Activated B cell treated with CpG ODN at 0.5 μM for 24 hours (primary cell): ENCODE results near the gene TMCO4. TPM values are rescaled to one million over a fixed set of nuclear protein-coding genes. Genes with fewer than 3 reads are reported as not detected.

Experiments
- ATAC-seq: fragments of 200-7000 bp; cut with Tn5 transposase; one replicate; pipeline ENCODE4 v1.10.0; 2021; ENCODE audit warnings: low read depth, mild to moderate bottlenecking, moderate library complexity
- CTCF ChIA-PET: fragments of 350-600 bp; sonication (Branson Sonifier 250); formaldehyde crosslinking; loops from one replicate; lab custom pipeline; 2021; ENCODE audit warnings: antibody characterized with exemption; lab: Charles Lee
- POLR2A ChIA-PET: fragments of 350-600 bp; sonication (Branson Sonifier 250); formaldehyde crosslinking; loops from one replicate; lab custom pipeline; 2021; ENCODE audit warnings: antibody characterized with exemption; lab: Charles Lee
- DNase-seq: peaks from one replicate; pipeline ENCODE4 v3.0.0; 2022
- H3K27ac Mint-ChIP-seq: one replicate; pipeline ENCODE4 v1.8.0; 2020; ENCODE audit warnings: mixed read lengths
- H3K27me3 Mint-ChIP-seq: one replicate; pipeline ENCODE4 v1.8.0; 2021; ENCODE audit warnings: mixed read lengths
- H3K36me3 Mint-ChIP-seq: one replicate; pipeline ENCODE4 v1.8.0; 2021; ENCODE audit warnings: low read depth, mixed read lengths
- H3K4me1 Mint-ChIP-seq: one replicate; pipeline ENCODE4 v1.8.0; 2021; ENCODE audit warnings: mixed read lengths
- H3K4me3 Mint-ChIP-seq: one replicate; pipeline ENCODE4 v1.8.0; 2020; ENCODE audit warnings: mild to moderate bottlenecking, mixed read lengths
- H3K9me3 Mint-ChIP-seq: one replicate; pipeline ENCODE4 v1.8.0; 2020; ENCODE audit warnings: mixed read lengths
- CTCF ChIP-seq: fragments of 200-600 bp; IDR thresholded peaks from one replicate; pipeline ENCODE4 v1.8.0; 2022; ENCODE audit warnings: antibody characterized with exemption, mild to moderate bottlenecking
- intact Hi-C: fragments of 100-400 bp; cut with micrococcal nuclease; formaldehyde crosslinking; loops from one replicate; pipeline ENCODE4 v1.15.1; 2024
- total RNA-seq: library from RNA; stranded (reverse); gene quantifications from 2 replicates; pipeline ENCODE4 v1.2.3, GENCODE V29; 2022

The TMCO4 gene
- total RNA-seq, 1 donor from 2014 or later, result 22.3 TPM

GRCh38 chr1:19743793-19744192 is 55.9 kb downstream of the TMCO4 start:
- no peak overlapping the region for H3K27ac Mint-ChIP-seq
- intact Hi-C loops, result no loop called here
- no peak for TF ChIP-seq CTCF

GRCh38 chr1:19743180-19743579 is 56.5 kb downstream of the TMCO4 start:
- H3K36me3 Mint-ChIP-seq, result peaks cover 80% of the 10 kb centered on the region
- H3K9me3 Mint-ChIP-seq, result no peaks in the 10 kb centered on the region
- DNase-seq (no peak), ATAC-seq (no peak)
- TF ChIP-seq CTCF, result no peak
- no peak overlapping the region for H3K4me3 Mint-ChIP-seq
- intact Hi-C loops, result no loop called here
- no peak overlapping the region for H3K27ac Mint-ChIP-seq
- ChIA-PET CTCF (no interaction called here), POLR2A (no interaction called here)
- H3K27me3 Mint-ChIP-seq, result no peaks in the 10 kb centered on the region
- no peaks in the 10 kb centered on the region for H3K4me1 Mint-ChIP-seq

More at GRCh38 chr1:19743793-19744192, 55.9 kb downstream of the TMCO4 start:
- no peak for ATAC-seq
- H3K4me1 Mint-ChIP-seq, result no peaks in the 10 kb centered on the region
- H3K36me3 Mint-ChIP-seq, result peaks cover 78% of the 10 kb centered on the region
- POLR2A ChIA-PET, result no interaction called here
- no peaks in the 10 kb centered on the region for H3K27me3 Mint-ChIP-seq
- CTCF ChIA-PET, result no interaction called here
- no peak overlapping the region for H3K4me3 Mint-ChIP-seq
- H3K9me3 Mint-ChIP-seq, result no peaks in the 10 kb centered on the region
- DNase-seq, result no peak

- DNase-seq (no peak), ATAC-seq (no peak)
- peaks cover 71% of the 10 kb centered on the region for H3K36me3 Mint-ChIP-seq
- H3K27me3 Mint-ChIP-seq, result no peaks in the 10 kb centered on the region
- H3K4me1 Mint-ChIP-seq, result no peaks in the 10 kb centered on the region
- no peaks in the 10 kb centered on the region for H3K9me3 Mint-ChIP-seq
- TF ChIP-seq CTCF, result no peak
- no peak overlapping the region for H3K4me3 Mint-ChIP-seq
- ChIA-PET POLR2A (no interaction called here), CTCF (interaction anchor here (1.2 kb wide), 1 partner anchor 24 kb away, joined by 3 read pairs; no protein-coding TSS in a partner anchor)
- intact Hi-C loops, result no loop called here
- H3K27ac Mint-ChIP-seq, result no peak overlapping the region
Observed at GRCh38 chr1:19739628-19740027, 60.1 kb downstream of the TMCO4 start.

- no peak for TF ChIP-seq CTCF
- ChIA-PET POLR2A (no interaction called here), CTCF (interaction anchor here (1.2 kb wide), 1 partner anchor 23 kb away, joined by 3 read pairs; no protein-coding TSS in a partner anchor)
- Mint-ChIP-seq H3K4me3 (no peak overlapping the region), H3K27ac (no peak overlapping the region), H3K4me1 (no peaks in the 10 kb centered on the region), H3K36me3 (peaks cover 71% of the 10 kb centered on the region), H3K9me3 (no peaks in the 10 kb centered on the region), H3K27me3 (no peaks in the 10 kb centered on the region)
- intact Hi-C loops, result no loop called here
- ATAC-seq (no peak), DNase-seq (no peak)
Observed at GRCh38 chr1:19738669-19739068, 61.0 kb downstream of the TMCO4 start.

- no peak for DNase-seq
Observed at GRCh38 chr1:19738076-19738475, 61.6 kb downstream of the TMCO4 start.

More at GRCh38 chr1:19738076-19738475, 61.6 kb downstream of the TMCO4 start:
- Mint-ChIP-seq H3K27me3 (no peaks in the 10 kb centered on the region), H3K36me3 (peaks cover 70% of the 10 kb centered on the region), H3K4me3 (no peak overlapping the region), H3K9me3 (no peaks in the 10 kb centered on the region), H3K27ac (no peak overlapping the region), H3K4me1 (no peaks in the 10 kb centered on the region)
- intact Hi-C loops, result no loop called here
- CTCF ChIA-PET, result no interaction called here
- no peak for TF ChIP-seq CTCF
- ATAC-seq, result no peak
- POLR2A ChIA-PET, result no interaction called here
